ENCODE data around the gene PPME1. TPM values are rescaled to one million over a fixed set of nuclear protein-coding genes. Genes with fewer than 3 reads are reported as not detected.

PPME1 gene
- total RNA-seq, 1 experiment from 2014 or later: 66.2 TPM

- peaks cover 51% of the 10 kb centered on the region for H3K36me3 ChIP-seq (ENCODE audit: low read depth, low read length)
- BruUV-seq (replicated peaks): no TSS peak
Measured at GRCh38 chr11:74235121-74235520, 64.0 kb downstream of the PPME1 start.

DNA sequence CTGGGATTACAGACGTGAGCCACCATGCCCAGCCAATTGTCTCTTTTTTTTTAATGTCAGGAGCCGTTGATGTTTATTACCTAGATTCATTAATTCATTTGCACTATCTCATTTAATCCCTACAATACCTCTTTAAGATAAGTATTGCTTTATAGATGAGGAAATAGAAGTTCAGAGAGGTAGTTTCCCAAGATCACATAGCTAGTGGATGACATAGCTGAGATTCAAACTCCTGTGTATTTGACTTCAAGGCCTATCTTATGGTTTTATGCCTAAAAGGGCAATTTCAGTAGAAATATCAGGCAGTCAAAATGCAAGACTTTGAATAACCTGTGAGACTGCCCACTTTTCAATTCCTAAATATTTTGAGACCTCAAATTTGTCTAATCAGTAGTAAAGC is 66.5 kb downstream of the PPME1 start:
- no TSS peak for BruUV-seq (replicated peaks)

More at GRCh38 chr11:74235121-74235520, 64.0 kb downstream of the PPME1 start:
- Histone ChIP-seq H3K9me3 (ENCODE audit: low read length) (no peaks in the 10 kb centered on the region), H3K4me1 (ENCODE audit: insufficient read depth, low read length) (no peaks in the 10 kb centered on the region), H3K4me2 (ENCODE audit: low read length) (no peak overlapping the region), H3K9ac (ENCODE audit: low read length) (no peak overlapping the region), H3K27me3 (ENCODE audit: low read length) (no peaks in the 10 kb centered on the region), H3K9me2 (replicated peaks; ENCODE audit: low read length) (no peaks in the 10 kb centered on the region), H2AFZ (ENCODE audit: low read length) (no peak overlapping the region), H3F3A (ENCODE audit: low read length, unreplicated experiment) (no peaks in the 10 kb centered on the region), H3K27ac (ENCODE audit: low read length) (no peak overlapping the region), H3K79me2 (ENCODE audit: low read length) (no peaks in the 10 kb centered on the region), H3K4me3 (ENCODE audit: low read length) (no peak overlapping the region), H4K20me1 (ENCODE audit: low read length) (no peaks in the 10 kb centered on the region)
- CTCF ChIA-PET: no interaction called here
- no peak for ATAC-seq
- TF ChIP-seq, protein P1, sequence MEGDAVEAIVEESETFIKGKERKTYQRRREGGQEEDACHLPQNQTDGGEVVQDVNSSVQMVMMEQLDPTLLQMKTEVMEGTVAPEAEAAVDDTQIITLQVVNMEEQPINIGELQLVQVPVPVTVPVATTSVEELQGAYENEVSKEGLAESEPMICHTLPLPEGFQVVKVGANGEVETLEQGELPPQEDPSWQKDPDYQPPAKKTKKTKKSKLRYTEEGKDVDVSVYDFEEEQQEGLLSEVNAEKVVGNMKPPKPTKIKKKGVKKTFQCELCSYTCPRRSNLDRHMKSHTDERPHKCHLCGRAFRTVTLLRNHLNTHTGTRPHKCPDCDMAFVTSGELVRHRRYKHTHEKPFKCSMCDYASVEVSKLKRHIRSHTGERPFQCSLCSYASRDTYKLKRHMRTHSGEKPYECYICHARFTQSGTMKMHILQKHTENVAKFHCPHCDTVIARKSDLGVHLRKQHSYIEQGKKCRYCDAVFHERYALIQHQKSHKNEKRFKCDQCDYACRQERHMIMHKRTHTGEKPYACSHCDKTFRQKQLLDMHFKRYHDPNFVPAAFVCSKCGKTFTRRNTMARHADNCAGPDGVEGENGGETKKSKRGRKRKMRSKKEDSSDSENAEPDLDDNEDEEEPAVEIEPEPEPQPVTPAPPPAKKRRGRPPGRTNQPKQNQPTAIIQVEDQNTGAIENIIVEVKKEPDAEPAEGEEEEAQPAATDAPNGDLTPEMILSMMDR (conservative IDR thresholded peaks at IDR 0.05; ENCODE audit: low read depth, low read length): no peak
- TF ChIP-seq EZH2phosphoT487 (IDR thresholded peaks at IDR 0.05; ENCODE audit: borderline replicate concordance, low read length) (no peak), EZH2 (IDR thresholded peaks at IDR 0.05; ENCODE audit: low read length, unreplicated experiment) (no peak)
- DNase-seq: no peak
- intact Hi-C loops (cut with micrococcal nuclease): no loop called here
- POLR2A ChIA-PET (ENCODE audit: unreplicated experiment): no interaction called here

GRCh38 chr11:74238243-74238642 is 67.2 kb downstream of the PPME1 start:
- no peaks in the 10 kb centered on the region for H3K9me3 ChIP-seq (ENCODE audit: low read length)
- no peak overlapping the region for H3K27ac ChIP-seq (ENCODE audit: low read length)
- no peak overlapping the region for H3K4me3 ChIP-seq (ENCODE audit: low read length)
- intact Hi-C loops (cut with micrococcal nuclease): no loop called here
- no peaks in the 10 kb centered on the region for H3K4me1 ChIP-seq (ENCODE audit: insufficient read depth, low read length)
- no peaks in the 10 kb centered on the region for H3F3A ChIP-seq (ENCODE audit: low read length, unreplicated experiment)
- no peaks in the 10 kb centered on the region for H3K27me3 ChIP-seq (ENCODE audit: low read length)
- peaks cover 45% of the 10 kb centered on the region for H3K36me3 ChIP-seq (ENCODE audit: low read depth, low read length)
- no TSS peak for BruUV-seq (replicated peaks)
- no peaks in the 10 kb centered on the region for H4K20me1 ChIP-seq (ENCODE audit: low read length)
- DNase-seq (no peak), ATAC-seq (no peak)
- no peak overlapping the region for H3K4me2 ChIP-seq (ENCODE audit: low read length)
- ChIA-PET POLR2A (ENCODE audit: unreplicated experiment) (no interaction called here), CTCF (no interaction called here)
- no peak overlapping the region for H3K9ac ChIP-seq (ENCODE audit: low read length)
- H2AFZ ChIP-seq (ENCODE audit: low read length): no peak overlapping the region
- no peaks in the 10 kb centered on the region for H3K79me2 ChIP-seq (ENCODE audit: low read length)
- H3K9me2 ChIP-seq (replicated peaks; ENCODE audit: low read length): no peaks in the 10 kb centered on the region
- TF ChIP-seq, protein P1 (conservative IDR thresholded peaks at IDR 0.05; ENCODE audit: low read depth, low read length): no peak
- TF ChIP-seq EZH2phosphoT487 (IDR thresholded peaks at IDR 0.05; ENCODE audit: borderline replicate concordance, low read length) (no peak), EZH2 (IDR thresholded peaks at IDR 0.05; ENCODE audit: low read length, unreplicated experiment) (no peak)

More for the DNA sequence above, 66.5 kb downstream of the PPME1 start:
- Histone ChIP-seq H3F3A (ENCODE audit: low read length, unreplicated experiment) (no peaks in the 10 kb centered on the region), H3K4me3 (ENCODE audit: low read length) (no peak overlapping the region), H3K79me2 (ENCODE audit: low read length) (no peaks in the 10 kb centered on the region), H3K4me2 (ENCODE audit: low read length) (no peak overlapping the region), H2AFZ (ENCODE audit: low read length) (no peak overlapping the region), H3K9ac (ENCODE audit: low read length) (no peak overlapping the region), H3K9me2 (replicated peaks; ENCODE audit: low read length) (no peaks in the 10 kb centered on the region), H4K20me1 (ENCODE audit: low read length) (no peaks in the 10 kb centered on the region), H3K27ac (ENCODE audit: low read length) (no peak overlapping the region), H3K27me3 (ENCODE audit: low read length) (no peaks in the 10 kb centered on the region), H3K36me3 (ENCODE audit: low read depth, low read length) (peaks cover 45% of the 10 kb centered on the region), H3K4me1 (ENCODE audit: insufficient read depth, low read length) (no peaks in the 10 kb centered on the region), H3K9me3 (ENCODE audit: low read length) (no peaks in the 10 kb centered on the region)
- ChIA-PET CTCF (no interaction called here), POLR2A (ENCODE audit: unreplicated experiment) (no interaction called here)
- intact Hi-C loops (cut with micrococcal nuclease): no loop called here
- DNase-seq: no peak
- no peak for ATAC-seq
- TF ChIP-seq EZH2 (IDR thresholded peaks at IDR 0.05; ENCODE audit: low read length, unreplicated experiment): no peak
- TF ChIP-seq, protein P1 (conservative IDR thresholded peaks at IDR 0.05; ENCODE audit: low read depth, low read length): no peak
- no peak for TF ChIP-seq EZH2phosphoT487 (IDR thresholded peaks at IDR 0.05; ENCODE audit: borderline replicate concordance, low read length)

Data from PC-3 (cell line).